Measurements from ENCODE around the gene KLLN. TPM values are rescaled to one million over a fixed set of nuclear protein-coding genes. Genes with fewer than 3 reads are reported as not detected.

Gene KLLN
- total and polyA plus RNA-seq, 9 of the 15 experiments (the other 6 are each of a cell fraction or from before 2014, with no cell fraction given) = 0.07 to 0.40 (median 0.25) TPM

- intact Hi-C loops (cut with micrococcal nuclease) (loop anchor here (5.0 kb wide), 1 partner anchor 59 kb away; no protein-coding TSS in a partner anchor), in situ Hi-C loops (cut with MboI) (loop anchor here (25.0 kb wide), 1 partner anchor 219 kb away; no protein-coding TSS in a partner anchor)
- Histone ChIP-seq H3K27ac (ENCODE audit: extremely low read depth, low read depth, low read length) (no peak overlapping the region; the same call in 1 of the 3 replicates), H3K4me2 (ENCODE audit: insufficient read depth, low read length) (peak overlapping the region; percentile 9; the same call in 1 of the 2 replicates), H2AFZ (ENCODE audit: low read depth, low read length) (no peak overlapping the region), H3K27me3 (ENCODE audit: control insufficient read depth in 2 of 2, insufficient read depth in 2 of 2, low read length in 2 of 2) (no peaks in the 10 kb centered on the region), H3K9me1 (ENCODE audit: control insufficient read depth, insufficient read depth, low read length) (no peaks in the 10 kb centered on the region), H3K79me2 (ENCODE audit: control insufficient read depth, insufficient read depth, low read length) (peaks cover 92% of the 10 kb centered on the region), H3K9me3 (replicated peaks; ENCODE audit: control insufficient read depth, insufficient read depth, low read depth, low read length) (no peaks in the 10 kb centered on the region), H3K4me3 (peak overlapping the region; percentile 88), H3K9ac (ENCODE audit: insufficient read depth in 1 of 2, low read depth in 2 of 2, low read length in 2 of 2) (peak overlapping the region in 1 of 2 experiments; percentile 67; a peak in 3 of 4 replicates), H3K4me1 (replicated peaks in 1 of 2; ENCODE audit: control insufficient read depth in 2 of 2, insufficient read depth in 2 of 2, low read length in 2 of 2) (peaks cover 0 to 2% of the 10 kb centered on the region in 2 experiments; a peak in 1 of 5 replicates), H3K36me3 (ENCODE audit: control insufficient read depth, insufficient read depth, low read length) (peaks cover 2% of the 10 kb centered on the region; the same call in 1 of the 3 replicates), H4K20me1 (replicated peaks; ENCODE audit: control insufficient read depth, insufficient read depth, low read length) (peaks cover 11% of the 10 kb centered on the region; the same call in 1 of the 2 replicates)
- FAIRE-seq = no peak
- CTCF ChIA-PET (ENCODE audit: low intra/inter-chr PET ratio) = interaction anchor here (0.6 kb wide), 1 partner anchor 918 kb away, joined by 3 read pairs; no protein-coding TSS in a partner anchor
- no peak for ATAC-seq
- BruUV-seq (replicated peaks) = no TSS peak
- WGBS (ENCODE audit: insufficient coverage, low coverage, missing lambda C conversion rate) = 0% methylated on average over 1 of the region's 1 CpG
- TF ChIP-seq ZBTB5 (IDR thresholded peaks at IDR 0.05) (no peak), COPS2 (conservative IDR thresholded peaks at IDR 0.05) (no peak), ZKSCAN1 (IDR thresholded peaks at IDR 0.05; ENCODE audit: low read depth, low read length) (no peak), SMARCC2 (IDR thresholded peaks at IDR 0.05; ENCODE audit: low read depth) (no peak), ZNF639 (CRISPR knock-in tag; conservative IDR thresholded peaks at IDR 0.05 in 1 of 2, IDR thresholded peaks at IDR 0.05 in 1 of 2) (no peak), ZNF518B (CRISPR knock-in tag; IDR thresholded peaks at IDR 0.05) (no peak)
- POLR2A ChIA-PET = no interaction called here
- DNase-seq (ENCODE audit: extremely low read depth in 1 of 4, low spot score in 3 of 4) = no peak
These were observed 4.9 kb upstream of the KLLN start for GRCh38 chr10:87868277-87868676.
